Left ventricle myocardium inferior (tissue), 1 donor: ENCODE data around the gene COPG2. TPM values are rescaled to one million over a fixed set of nuclear protein-coding genes. Genes with fewer than 3 reads are reported as not detected.
A peak's percentile ranks its signal among the peaks of the same experiment; 100 is the strongest.

Experiments
- DNase-seq: peaks from one replicate; pipeline ENCODE4 v3.0.0-alpha.2; 2020
- H3K27ac ChIP-seq: fragments of 200-600 bp; replicated peaks from 2 replicates; pipeline ENCODE4 v1.8.0; 2021
- H3K27me3 ChIP-seq: fragments of 200-600 bp; 2 replicates; pipeline ENCODE4 v1.8.0; 2021; ENCODE audit warnings: low read depth
- H3K36me3 ChIP-seq: fragments of 200-600 bp; 2 replicates; pipeline ENCODE4 v1.8.0; 2021
- H3K4me1 ChIP-seq: fragments of 200-600 bp; 2 replicates; pipeline ENCODE4 v1.8.0; 2021
- H3K4me3 ChIP-seq: fragments of 200-600 bp; 2 replicates; pipeline ENCODE4 v1.8.0; 2021; ENCODE audit warnings: mild to moderate bottlenecking, moderate library complexity
- H3K9me3 ChIP-seq: fragments of 200-600 bp; replicated peaks from 2 replicates; pipeline ENCODE4 v1.8.0; 2021
- intact Hi-C: fragments of 100-400 bp; cut with micrococcal nuclease; formaldehyde crosslinking; loops from one replicate; pipeline ENCODE4 v1.11.0; 2022
- total RNA-seq: library from RNA; stranded (reverse); fragmentation: NEBNext Ultra II Directional; extraction: Animal tissue kit (Norgen Biotek cat#: 25700); gene quantifications from one replicate; pipeline ENCODE4 v1.2.1, GENCODE V29; 2021
- TF ChIP-seq, protein P1 (sequence below): fragments of 200-600 bp; IDR thresholded peaks from 2 replicates; pipeline ENCODE4 v1.8.0; 2021; ENCODE audit warnings: antibody characterized with exemption, mild to moderate bottlenecking, borderline replicate concordance
- donor health status: DM: no; HTN: yes; CAD: no; lungs with severe emphysema.

Gene COPG2
- total RNA-seq, 1 donor from 2014 or later = 16.9 TPM

DNA sequence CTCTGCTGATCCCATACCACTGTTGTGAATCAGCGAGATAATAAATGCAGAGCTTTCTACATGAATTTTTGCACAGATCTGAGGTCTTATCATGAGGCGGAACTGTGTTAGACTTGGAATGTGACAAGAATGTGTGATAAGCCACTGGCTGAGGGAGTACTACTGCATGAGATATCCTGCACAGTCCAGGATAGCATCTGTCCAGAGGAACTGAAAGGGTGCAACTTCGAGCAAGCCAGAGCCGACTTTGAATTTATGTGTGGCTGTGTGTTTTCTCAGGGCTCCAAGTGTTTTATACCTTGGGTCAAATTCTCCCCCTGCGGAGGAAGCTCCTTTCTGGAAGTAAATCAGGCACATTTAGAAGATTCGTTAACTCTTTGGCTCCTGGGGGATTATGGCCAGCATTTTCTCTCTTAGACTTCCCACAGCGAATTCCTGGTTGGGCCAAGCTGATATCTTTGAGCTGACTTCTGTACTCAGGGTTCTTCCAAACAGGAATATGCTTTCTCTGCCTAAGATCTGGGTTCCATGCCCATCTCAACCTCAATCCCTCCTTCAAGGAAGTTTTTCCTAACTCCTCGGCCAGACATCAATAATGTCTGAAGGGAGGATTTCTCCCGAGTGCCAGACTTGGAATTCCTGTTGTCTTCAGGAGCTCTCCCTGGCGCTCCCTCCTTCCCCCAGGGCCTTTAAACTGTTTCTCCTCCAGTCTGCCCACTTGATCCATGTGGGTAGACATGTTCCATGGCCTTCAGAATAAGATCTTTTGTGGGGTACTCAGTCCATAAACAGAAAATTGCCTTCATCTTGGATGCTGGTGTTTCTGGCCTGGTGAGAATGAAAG is 179.2 kb downstream of the COPG2 start:
- Histone ChIP-seq H3K36me3 (no peaks in the 10 kb centered on the region), H3K9me3 (no peaks in the 10 kb centered on the region), H3K27me3 (peaks cover 65% of the 10 kb centered on the region), H3K27ac (no peak overlapping the region), H3K4me3 (no peak overlapping the region), H3K4me1 (peaks cover 48% of the 10 kb centered on the region)
- TF ChIP-seq, protein P1, sequence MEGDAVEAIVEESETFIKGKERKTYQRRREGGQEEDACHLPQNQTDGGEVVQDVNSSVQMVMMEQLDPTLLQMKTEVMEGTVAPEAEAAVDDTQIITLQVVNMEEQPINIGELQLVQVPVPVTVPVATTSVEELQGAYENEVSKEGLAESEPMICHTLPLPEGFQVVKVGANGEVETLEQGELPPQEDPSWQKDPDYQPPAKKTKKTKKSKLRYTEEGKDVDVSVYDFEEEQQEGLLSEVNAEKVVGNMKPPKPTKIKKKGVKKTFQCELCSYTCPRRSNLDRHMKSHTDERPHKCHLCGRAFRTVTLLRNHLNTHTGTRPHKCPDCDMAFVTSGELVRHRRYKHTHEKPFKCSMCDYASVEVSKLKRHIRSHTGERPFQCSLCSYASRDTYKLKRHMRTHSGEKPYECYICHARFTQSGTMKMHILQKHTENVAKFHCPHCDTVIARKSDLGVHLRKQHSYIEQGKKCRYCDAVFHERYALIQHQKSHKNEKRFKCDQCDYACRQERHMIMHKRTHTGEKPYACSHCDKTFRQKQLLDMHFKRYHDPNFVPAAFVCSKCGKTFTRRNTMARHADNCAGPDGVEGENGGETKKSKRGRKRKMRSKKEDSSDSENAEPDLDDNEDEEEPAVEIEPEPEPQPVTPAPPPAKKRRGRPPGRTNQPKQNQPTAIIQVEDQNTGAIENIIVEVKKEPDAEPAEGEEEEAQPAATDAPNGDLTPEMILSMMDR = no peak
- intact Hi-C loops = no loop called here
- DNase-seq = no peak

DNA sequence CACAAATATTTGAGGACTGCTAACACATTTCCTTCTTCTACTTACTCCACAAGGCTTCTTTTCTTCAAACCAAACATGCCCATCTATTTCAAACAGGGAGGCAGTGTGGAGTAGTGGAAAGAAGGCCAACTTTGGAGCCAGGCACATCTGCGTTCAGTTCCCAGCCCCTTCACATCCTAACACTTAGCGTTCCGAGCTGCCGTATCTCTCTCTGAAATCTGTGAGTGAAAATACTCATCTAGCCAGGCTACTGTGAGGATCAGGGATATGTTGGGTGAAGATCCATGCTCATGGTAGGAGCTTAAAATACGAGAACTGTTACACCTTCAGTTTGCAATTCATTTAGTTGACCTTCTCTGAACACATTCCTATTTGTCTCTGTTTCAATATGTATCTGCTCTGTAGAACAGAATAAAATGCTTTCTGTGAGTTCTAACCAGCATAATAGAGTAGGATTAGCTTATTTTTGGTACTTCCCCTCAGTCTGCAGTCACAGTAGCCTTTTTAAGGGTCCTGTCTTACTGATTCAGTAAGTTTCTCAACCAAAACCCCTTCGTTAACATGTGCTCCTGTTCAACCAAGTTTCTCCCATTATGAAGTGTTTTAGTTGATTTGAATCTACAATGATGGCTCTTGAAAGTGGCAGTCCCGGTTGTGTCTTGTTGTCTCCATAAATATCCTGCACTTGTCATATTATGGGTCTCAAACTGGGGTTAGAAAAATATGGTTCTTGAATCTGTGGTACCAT is 180.0 kb downstream of the COPG2 start:
- TF ChIP-seq, protein P1 = no peak
- peaks cover 71% of the 10 kb centered on the region for H3K27me3 ChIP-seq
- no peak overlapping the region for H3K27ac ChIP-seq
- intact Hi-C loops = no loop called here
- no peak for DNase-seq
- no peaks in the 10 kb centered on the region for H3K36me3 ChIP-seq
- H3K4me1 ChIP-seq = peaks cover 48% of the 10 kb centered on the region
- no peaks in the 10 kb centered on the region for H3K9me3 ChIP-seq
- no peak overlapping the region for H3K4me3 ChIP-seq

DNA sequence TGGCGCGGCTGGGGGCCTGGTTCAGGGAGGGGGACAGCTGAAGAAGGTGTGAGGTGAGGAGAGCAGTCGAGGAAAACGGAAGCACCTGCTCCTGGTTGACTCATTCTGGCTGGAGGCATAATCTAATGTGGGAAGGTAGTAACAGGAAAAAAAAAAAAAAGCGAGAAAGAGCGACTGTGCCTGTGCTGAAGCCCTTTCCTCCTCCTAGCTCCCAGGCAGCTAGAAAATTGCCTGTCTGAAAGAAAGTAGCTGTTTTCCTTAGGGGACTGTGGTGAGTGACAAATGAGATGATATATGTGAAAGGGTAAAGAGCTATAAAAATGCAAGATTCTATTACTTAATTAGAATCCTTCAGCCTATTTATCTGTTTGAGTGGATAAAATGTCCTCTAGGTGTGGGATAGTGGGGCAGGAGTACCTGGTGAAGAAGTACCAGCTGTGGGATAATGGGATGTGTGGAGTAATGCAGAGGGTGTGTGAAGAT is 181.6 kb downstream of the COPG2 start:
- Histone ChIP-seq H3K36me3 (no peaks in the 10 kb centered on the region), H3K4me1 (peaks cover 35% of the 10 kb centered on the region), H3K27ac (no peak overlapping the region), H3K9me3 (no peaks in the 10 kb centered on the region), H3K27me3 (peaks cover 78% of the 10 kb centered on the region), H3K4me3 (peak overlapping the region; percentile 68)
- no peak for DNase-seq
- intact Hi-C loops = no loop called here
- TF ChIP-seq, protein P1 = no peak

DNA sequence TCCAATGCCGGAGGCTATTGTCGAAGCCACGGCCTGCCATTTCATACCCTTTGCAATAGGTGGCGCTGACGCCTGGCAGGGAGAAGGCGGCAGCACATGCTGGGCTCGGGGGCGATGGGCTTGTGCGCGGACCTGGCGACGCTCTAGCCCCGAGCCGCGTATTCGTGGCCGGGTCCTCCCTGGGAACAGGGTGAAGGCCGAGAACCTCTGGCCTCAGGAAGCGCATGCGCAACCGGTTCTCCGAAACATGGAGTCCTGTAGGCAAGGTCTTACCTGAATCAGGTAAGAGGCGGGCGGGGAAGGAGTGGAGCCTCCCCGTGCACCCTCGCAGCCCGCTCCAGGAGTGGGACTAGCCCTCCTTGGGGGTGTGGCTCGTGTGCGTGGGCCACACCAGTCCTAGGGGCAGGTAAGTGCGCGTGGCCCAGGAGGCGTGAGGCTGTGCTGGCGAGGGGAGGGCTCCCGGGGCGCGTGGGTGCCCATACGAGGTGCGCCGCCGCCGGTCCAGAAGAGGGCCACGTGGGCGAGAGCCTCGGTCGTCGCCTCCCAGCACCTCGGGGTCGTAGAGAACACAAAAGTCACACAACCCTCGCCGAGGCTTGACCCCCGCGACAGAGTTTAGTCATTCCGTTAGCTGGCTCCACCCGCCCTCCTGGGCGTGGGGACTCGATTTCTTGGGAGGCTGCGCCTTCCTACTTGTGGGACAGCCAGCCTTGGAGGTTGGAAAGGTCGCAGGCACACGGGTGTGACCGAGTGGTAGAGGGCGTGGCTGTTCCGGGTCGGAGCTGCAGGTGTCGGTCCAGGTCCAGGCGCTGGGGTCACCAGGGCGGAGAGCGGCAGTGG is 182.2 kb downstream of the COPG2 start:
- H3K36me3 ChIP-seq = no peaks in the 10 kb centered on the region
- DNase-seq = peak; percentile 27
- TF ChIP-seq, protein P1 = peak; percentile 79
- H3K4me3 ChIP-seq = peak overlapping the region; percentile 68
- H3K4me1 ChIP-seq = peaks cover 29% of the 10 kb centered on the region
- intact Hi-C loops = no loop called here
- no peak overlapping the region for H3K27ac ChIP-seq
- H3K9me3 ChIP-seq = no peaks in the 10 kb centered on the region
- peaks cover 74% of the 10 kb centered on the region for H3K27me3 ChIP-seq

DNA sequence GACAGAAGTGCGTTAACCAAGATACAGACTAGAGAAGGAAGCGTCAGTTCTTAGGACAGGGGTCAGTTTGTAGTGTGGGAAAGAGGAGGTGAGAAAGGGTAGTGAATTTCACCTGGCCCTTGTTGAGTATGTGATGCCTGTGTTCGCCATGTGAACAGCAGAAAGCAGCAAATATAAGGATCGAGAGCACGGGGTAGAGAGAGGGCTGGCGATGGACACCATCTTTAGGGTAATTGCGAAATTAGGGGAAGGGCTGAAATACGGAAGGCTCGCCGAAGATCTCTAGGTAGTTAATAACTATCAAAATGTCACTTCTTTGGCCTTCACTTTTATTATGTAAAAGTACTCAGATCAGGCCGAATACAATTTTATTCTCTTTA is 182.8 kb downstream of the COPG2 start:
- TF ChIP-seq, protein P1 = no peak
- peaks cover 71% of the 10 kb centered on the region for H3K27me3 ChIP-seq
- intact Hi-C loops = no loop called here

More for the DNA sequence above, 182.8 kb downstream of the COPG2 start:
- no peak for DNase-seq
- Histone ChIP-seq H3K9me3 (no peaks in the 10 kb centered on the region), H3K36me3 (no peaks in the 10 kb centered on the region), H3K4me1 (peaks cover 23% of the 10 kb centered on the region), H3K27ac (no peak overlapping the region), H3K4me3 (peak overlapping the region; percentile 68)
